ENCODE data around the gene GANC. TPM values are rescaled to one million over a fixed set of nuclear protein-coding genes. Genes with fewer than 3 reads are reported as not detected.
A peak's percentile ranks its signal among the peaks of the same experiment; 100 is the strongest.

GANC gene
- total RNA-seq, 1 experiment from 2014 or later, result 18.5 TPM

- no peaks in the 10 kb centered on the region for H3K36me3 Mint-ChIP-seq
- CTCF ChIA-PET, result interaction anchor here (0.6 to 1.7 kb wide), 6 partner anchors 12 to 175 kb away, joined by 3 to 8 read pairs (median 3); partner anchors contain the start of gene CAPN3
- H3K27me3 Mint-ChIP-seq (ENCODE audit: low read depth), result no peaks in the 10 kb centered on the region
- POLR2A ChIA-PET, result no interaction called here
- H3K4me3 Mint-ChIP-seq, result no peak overlapping the region
- no peaks in the 10 kb centered on the region for H3K9me3 Mint-ChIP-seq
- no peak overlapping the region for H3K27ac Mint-ChIP-seq
- TF ChIP-seq NFATC4 (CRISPR knock-in tag; IDR thresholded peaks at IDR 0.05) (no peak), PRRX2 (CRISPR knock-in tag; IDR thresholded peaks at IDR 0.05) (no peak), HMGXB4 (CRISPR knock-in tag; IDR thresholded peaks at IDR 0.05) (no peak)
- no peaks in the 10 kb centered on the region for H3K4me1 Mint-ChIP-seq
- ATAC-seq, result peak; percentile 84
- DNase-seq (ENCODE audit: low spot score), result no peak
Observed at GRCh38 chr15:42313463-42313862, 40.5 kb downstream of the GANC start.

GRCh38 chr15:42314818-42315217 is 41.8 kb downstream of the GANC start:
- no peaks in the 10 kb centered on the region for H3K9me3 Mint-ChIP-seq

More at GRCh38 chr15:42314818-42315217, 41.8 kb downstream of the GANC start:
- DNase-seq (ENCODE audit: low spot score) (no peak), ATAC-seq (no peak)
- no peaks in the 10 kb centered on the region for H3K27me3 Mint-ChIP-seq (ENCODE audit: low read depth)
- H3K4me3 Mint-ChIP-seq, result no peak overlapping the region
- POLR2A ChIA-PET, result no interaction called here
- no peak overlapping the region for H3K27ac Mint-ChIP-seq
- H3K36me3 Mint-ChIP-seq, result no peaks in the 10 kb centered on the region
- CTCF ChIA-PET, result interaction anchor here (1.7 kb wide), 1 partner anchor 71 kb away, joined by 8 read pairs; no protein-coding TSS in a partner anchor
- TF ChIP-seq AR (CRISPR knock-in tag; IDR thresholded peaks at IDR 0.05) (no peak), FOXJ3 (CRISPR knock-in tag; IDR thresholded peaks at IDR 0.05; ENCODE audit: borderline replicate concordance) (no peak), OVOL2 (CRISPR knock-in tag; IDR thresholded peaks at IDR 0.05; ENCODE audit: borderline replicate concordance) (no peak), ARID4B (CRISPR knock-in tag; IDR thresholded peaks at IDR 0.05; ENCODE audit: borderline replicate concordance) (no peak), GRHL2 (CRISPR knock-in tag; IDR thresholded peaks at IDR 0.05; ENCODE audit: insufficient replicate concordance, severe bottlenecking) (no peak), SMAD3 (CRISPR knock-in tag; IDR thresholded peaks at IDR 0.05; ENCODE audit: borderline replicate concordance) (no peak)
- no peaks in the 10 kb centered on the region for H3K4me1 Mint-ChIP-seq

All from WTC11 (cell line).